Gastrocnemius medialis (tissue), 4 donors: ENCODE measurements around the gene LRRC10. TPM values are rescaled to one million over a fixed set of nuclear protein-coding genes. Genes with fewer than 3 reads are reported as not detected.
A peak's percentile ranks its signal among the peaks of the same experiment; 100 is the strongest.

Source experiments
- ATAC-seq, 2 donors: fragments of 150-250 bp; one replicate each; pipeline ENCODE4 v1.9.1; 2016
- DNase-seq, 2 donors: peaks; one replicate each; pipeline ENCODE4 v3.0.0-alpha.2; 2019
- H3K27ac ChIP-seq, 4 donors: fragments of 200-600 bp; sonication (generic); 1 replicate in 1 of 4; 2 replicates in 3 of 4; pipeline ENCODE4 v1.5.1; 2016 to 2018; ENCODE audit warnings: mild to moderate bottlenecking in 2 of 4, moderate library complexity in 1 of 4
- H3K27me3 ChIP-seq, 3 donors: fragments of 200-600 bp; sonication (generic) in 2 of 3; 1 replicate in 1 of 3; 2 replicates in 2 of 3; pipeline versions ENCODE4 v1.5.1 to v1.6.0; 2016 to 2019; ENCODE audit warnings: mild to moderate bottlenecking in 1 of 3, moderate library complexity in 1 of 3
- H3K36me3 ChIP-seq, 2 donors: fragments of 200-600 bp; sonication (generic) in 1 of 2; one replicate each; pipeline ENCODE4 v1.5.1; 2017 to 2018
- H3K4me1 ChIP-seq, 2 donors: fragments of 200-600 bp; sonication (generic) in 1 of 2; one replicate each; pipeline ENCODE4 v1.5.1; 2016 to 2017; ENCODE audit warnings: mild to moderate bottlenecking in 2 of 2
- H3K4me3 ChIP-seq, 4 donors: fragments of 200-600 bp; sonication (generic) in 3 of 4; 1 replicate in 1 of 4; 2 replicates in 3 of 4; pipeline ENCODE4 v1.5.1; 2016 to 2019; ENCODE audit warnings: mild to moderate bottlenecking in 2 of 4
- H3K9me3 ChIP-seq, 3 donors: fragments of 200-600 bp; sonication (generic) in 2 of 3; 1 replicate in 1 of 3; 2 replicates in 2 of 3; pipeline ENCODE4 v1.5.1; 2016 to 2019
- CTCF ChIP-seq, 5 experiments: fragments of 450-650 bp in 3 of 5; fragments of 200-600 bp in 2 of 5; sonication (generic) in 2 of 5; IDR thresholded peaks in 4 of 5; conservative IDR thresholded peaks in 1 of 5; 1 replicate in 4 of 5; 2 replicates in 1 of 5; pipeline ENCODE4 v1.5.1; 2016 to 2019; ENCODE audit warnings: antibody characterized with exemption in 5 of 5, mild to moderate bottlenecking in 3 of 5, moderate library complexity in 3 of 5
- POLR2A ChIP-seq, 2 donors: fragments of 450-650 bp; IDR thresholded peaks; one replicate each; pipeline ENCODE4 v1.6.1; 2017; ENCODE audit warnings: antibody characterized with exemption in 2 of 2, mild to moderate bottlenecking in 2 of 2, moderate library complexity in 2 of 2
- in situ Hi-C, 4 donors: fragments of 200-750 bp; cut with MboI; loops; one replicate each; pipeline versions ENCODE4 v1.15.0 to v1.8.0; 2017; ENCODE audit warnings: low sequenced_read_pairs in 4 of 4
- intact Hi-C: fragments of 100-400 bp; cut with DNase I; formaldehyde crosslinking; loops from one replicate; pipeline ENCODE4 v1.15.1; 2023; ENCODE audit warnings: low total_unique reads
- total RNA-seq, 4 donors: library from RNA; depleted of rRNA; stranded (reverse); fragments of >200 nt; gene quantifications; one replicate each; pipeline versions ENCODE4 v1.1.0 to v1.2.3, GENCODE V29; 2016

The LRRC10 gene, protein sequence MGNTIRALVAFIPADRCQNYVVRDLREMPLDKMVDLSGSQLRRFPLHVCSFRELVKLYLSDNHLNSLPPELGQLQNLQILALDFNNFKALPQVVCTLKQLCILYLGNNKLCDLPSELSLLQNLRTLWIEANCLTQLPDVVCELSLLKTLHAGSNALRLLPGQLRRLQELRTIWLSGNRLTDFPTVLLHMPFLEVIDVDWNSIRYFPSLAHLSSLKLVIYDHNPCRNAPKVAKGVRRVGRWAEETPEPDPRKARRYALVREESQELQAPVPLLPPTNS
- total RNA-seq = not detected

GRCh38 chr12:69610729-69611128 is at the start of gene LRRC10:
Gene LRRC10, minus strand, starts transcription at chr12:69610907. Its CDS starts 69 bp downstream, at chr12:69610838.
- Histone ChIP-seq H3K36me3 (no peaks in the 10 kb centered on the region), H3K4me1 (no peaks in the 10 kb centered on the region), H3K4me3 (no peak within 1 kb of the TSS), H3K27ac (no peak within 1 kb of the TSS), H3K27me3 (no peaks in the 10 kb centered on the region), H3K9me3 (no peaks in the 10 kb centered on the region)
- no peak for ATAC-seq
- intact Hi-C loops (no loop called here), in situ Hi-C loops (no loop called here)
- no peak for TF ChIP-seq CTCF (IDR thresholded peaks at IDR 0.05 in 4 of 5, conservative IDR thresholded peaks at IDR 0.05 in 1 of 5)
- no peak for TF ChIP-seq POLR2A (IDR thresholded peaks at IDR 0.05)
- no peak for DNase-seq

- no peak for ATAC-seq
- H3K9me3 ChIP-seq = no peaks in the 10 kb centered on the region
- peaks cover 30 to 47% of the 10 kb centered on the region in 2 donors for H3K4me1 ChIP-seq
- no peak for DNase-seq
- peak overlapping the region; percentile 80 to 91 (median 86) for H3K27ac ChIP-seq
- in situ Hi-C loops (no loop called here), intact Hi-C loops (no loop called here)
- peaks cover 0 to 24% of the 10 kb centered on the region in 2 donors for H3K36me3 ChIP-seq
- H3K27me3 ChIP-seq = no peaks in the 10 kb centered on the region
- no peak overlapping the region for H3K4me3 ChIP-seq
- TF ChIP-seq CTCF (IDR thresholded peaks at IDR 0.05 in 4 of 5, conservative IDR thresholded peaks at IDR 0.05 in 1 of 5) (no peak), POLR2A (IDR thresholded peaks at IDR 0.05) (no peak)
These were observed 49.6 kb upstream of the LRRC10 start for GRCh38 chr12:69660164-69660863.

DNA sequence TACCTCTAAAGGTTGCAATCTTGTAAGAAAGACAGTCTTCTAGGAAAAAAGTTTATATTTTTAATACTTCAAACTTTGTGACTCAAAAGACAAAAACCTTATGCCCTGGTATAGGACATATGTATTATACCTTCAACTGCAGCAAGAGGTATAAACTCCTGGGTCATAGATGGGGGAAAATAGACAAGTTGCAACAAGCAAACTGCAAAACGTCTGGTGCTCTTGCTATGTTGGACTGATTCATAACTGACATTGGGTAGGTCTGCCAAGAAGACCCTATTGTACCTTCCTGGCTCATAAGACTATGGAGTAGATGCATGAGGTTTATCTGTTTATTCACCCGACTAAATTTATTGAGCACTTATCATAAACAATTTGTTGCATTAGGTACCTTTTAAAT is 47.5 kb upstream of the LRRC10 start:
- peak overlapping the region; percentile 80 to 91 (median 86) for H3K27ac ChIP-seq
- DNase-seq = no peak
- TF ChIP-seq POLR2A (IDR thresholded peaks at IDR 0.05) (no peak), CTCF (IDR thresholded peaks at IDR 0.05 in 4 of 5, conservative IDR thresholded peaks at IDR 0.05 in 1 of 5) (no peak)
- peaks cover 0 to 16% of the 10 kb centered on the region in 2 donors for H3K36me3 ChIP-seq
- no peak overlapping the region for H3K4me3 ChIP-seq
- intact Hi-C loops = loop anchor here (2.0 kb wide), 1 partner anchor 81 kb away; the partner anchor contains the start of gene RAB3IP
- ATAC-seq = no peak
- peaks cover 30 to 47% of the 10 kb centered on the region in 2 donors for H3K4me1 ChIP-seq
- in situ Hi-C loops = no loop called here
- H3K27me3 ChIP-seq = no peaks in the 10 kb centered on the region
- H3K9me3 ChIP-seq = no peaks in the 10 kb centered on the region

DNA sequence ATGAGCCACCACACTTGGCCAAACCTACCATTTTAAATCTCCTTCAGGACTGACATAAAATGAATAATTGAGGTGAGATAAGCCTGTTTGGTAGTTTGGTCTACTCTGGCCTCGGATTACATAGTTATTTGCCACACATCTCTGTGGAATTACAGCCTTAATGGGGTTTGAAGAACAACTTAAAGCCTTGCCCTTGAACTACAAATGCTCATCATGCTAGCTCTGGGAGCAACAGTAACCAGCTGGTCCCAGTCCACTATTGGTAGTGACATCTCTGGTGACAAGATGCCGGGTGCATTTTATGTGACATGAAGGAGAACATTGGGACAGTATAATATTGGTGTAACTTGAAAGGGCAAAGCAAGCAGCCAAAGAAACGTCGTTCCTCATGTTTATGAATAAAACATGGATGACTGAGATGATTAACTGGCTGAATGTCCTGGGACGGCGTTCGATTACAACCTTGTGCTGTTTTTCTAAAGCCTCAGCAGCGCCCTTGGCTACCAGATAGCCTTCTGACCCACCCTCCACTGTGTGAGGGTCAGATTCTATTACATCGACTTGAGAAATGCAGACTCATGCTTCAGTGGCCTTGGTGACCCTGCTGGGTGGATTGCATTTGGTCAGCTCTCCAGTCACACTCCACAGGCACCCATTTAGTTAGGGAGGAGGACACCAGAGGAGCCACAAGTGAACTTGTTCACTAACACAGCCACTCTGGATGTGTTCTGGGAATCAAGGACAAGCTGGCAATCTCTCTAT is 46.9 kb upstream of the LRRC10 start:
- TF ChIP-seq CTCF (IDR thresholded peaks at IDR 0.05 in 4 of 5, conservative IDR thresholded peaks at IDR 0.05 in 1 of 5) = no peak
- peak; percentile 54 to 83 for TF ChIP-seq POLR2A (IDR thresholded peaks at IDR 0.05)
- DNase-seq = peak; percentile 91 to 95

More for the DNA sequence above, 46.9 kb upstream of the LRRC10 start:
- H3K36me3 ChIP-seq = peaks cover 0 to 12% of the 10 kb centered on the region in 2 donors
- peaks cover 30 to 47% of the 10 kb centered on the region in 2 donors for H3K4me1 ChIP-seq
- peak overlapping the region; percentile 80 to 91 (median 86) for H3K27ac ChIP-seq
- H3K27me3 ChIP-seq = no peaks in the 10 kb centered on the region
- in situ Hi-C loops (no loop called here), intact Hi-C loops (loop anchor here (1.0 to 2.0 kb wide), 4 partner anchors 15 to 81 kb away; partner anchors contain the start of genes BEST3 and RAB3IP)
- no peaks in the 10 kb centered on the region for H3K9me3 ChIP-seq
- ATAC-seq = peak; percentile 94 to 95
- H3K4me3 ChIP-seq = no peak overlapping the region
